ENCODE measurements around the gene ROGDI. TPM values are rescaled to one million over a fixed set of nuclear protein-coding genes. Genes with fewer than 3 reads are reported as not detected.

ROGDI gene
- total and polyA plus RNA-seq, 12 donors = 32.4 to 194 (median 81.7) TPM

Small RNAs within 50 kb of the gene (small RNA-seq; reads per million reads assigned to genes)
- gene RF00017 = 0 reads per million in 2 donors

Other genes with a start within 250 kb of the ROGDI start
- gene C16orf96, start 246.3 kb downstream of the ROGDI start, total RNA-seq = under 1 TPM; 0.14 to 0.61 (median 0.30) TPM
- gene C16orf96, start 246.3 kb downstream of the ROGDI start, polyA plus RNA-seq = under 1 TPM in 2 of 3 donors, not detected in 1; 0.07 to 0.16 TPM
- gene UBALD1, start 187.7 kb downstream of the ROGDI start, total RNA-seq = 10 to 100 TPM; 12.0 to 34.3 (median 17.4) TPM
- 10 to 100 TPM in 2 of 3 donors, 1 to 10 TPM in 1; 3.7 to 92.7 (median 31.9) TPM for gene UBALD1, start 187.7 kb downstream of the ROGDI start, polyA plus RNA-seq
- 10 to 100 TPM; 17.5 to 94.1 (median 71.8) TPM for gene MGRN1, start 177.8 kb downstream of the ROGDI start, total RNA-seq
- 10 to 100 TPM; 23.3 to 35.6 (median 27.3) TPM for gene MGRN1, start 177.8 kb downstream of the ROGDI start, polyA plus RNA-seq
- gene NUDT16L1, start 109.1 kb downstream of the ROGDI start, total RNA-seq = 10 to 100 TPM; 45.4 to 99.3 (median 53.9) TPM
- 10 to 100 TPM; 16.3 to 36.2 (median 28.1) TPM for gene NUDT16L1, start 109.1 kb downstream of the ROGDI start, polyA plus RNA-seq
- 10 to 100 TPM; 12.3 to 34.4 (median 17.4) TPM for gene ANKS3, start 68.4 kb downstream of the ROGDI start, total RNA-seq
- 100 to 1,000 TPM in 1 of 3 donors, 10 to 100 TPM in 1, 1 to 10 TPM in 1; 7.2 to 118 (median 52.8) TPM for gene ANKS3, start 68.4 kb downstream of the ROGDI start, polyA plus RNA-seq
- gene DNAAF8, start 68.1 kb downstream of the ROGDI start, total RNA-seq = 1 to 10 TPM in 6 of 9 donors, under 1 TPM in 3; 0.30 to 3.3 (median 1.1) TPM
- gene DNAAF8, start 68.1 kb downstream of the ROGDI start, polyA plus RNA-seq = 1 to 10 TPM; 1.9 to 2.7 (median 2.3) TPM
- 10 to 100 TPM in 5 of 9 donors, 1 to 10 TPM in 4; 6.7 to 23.7 (median 13.0) TPM for gene ZNF500, start 35.5 kb downstream of the ROGDI start, total RNA-seq
- 10 to 100 TPM in 1 of 3 donors, 1 to 10 TPM in 2; 3.9 to 18.5 (median 4.6) TPM for gene ZNF500, start 35.5 kb downstream of the ROGDI start, polyA plus RNA-seq
- gene SEPTIN12, start 14.3 kb downstream of the ROGDI start, total RNA-seq = not detected
- gene SEPTIN12, start 14.3 kb downstream of the ROGDI start, polyA plus RNA-seq = 1 to 10 TPM in 1 of 3 donors, not detected in 2; 1.1 TPM
- 1 to 10 TPM in 1 of 9 donors, not detected in 8; 1.9 TPM for gene SMIM22, start 7.3 kb downstream of the ROGDI start, total RNA-seq
- not detected for gene SMIM22, start 7.3 kb downstream of the ROGDI start, polyA plus RNA-seq
- 100 to 1,000 TPM in 1 of 9 donors, 10 to 100 TPM in 8; 43.2 to 118 (median 83.7) TPM for gene GLYR1, start 44.7 kb upstream of the ROGDI start, total RNA-seq
- gene GLYR1, start 44.7 kb upstream of the ROGDI start, polyA plus RNA-seq = 100 to 1,000 TPM in 1 of 3 donors, 10 to 100 TPM in 2; 39.3 to 109 (median 50.6) TPM
- 10 to 100 TPM; 14.6 to 60.8 (median 31.1) TPM for gene UBN1, start 44.8 kb upstream of the ROGDI start, total RNA-seq
- gene UBN1, start 44.8 kb upstream of the ROGDI start, polyA plus RNA-seq = 10 to 100 TPM in 2 of 3 donors, 1 to 10 TPM in 1; 5.9 to 21.2 (median 13.2) TPM
- 10 to 100 TPM in 7 of 9 donors, under 1 TPM in 2; 0.55 to 20.9 (median 16.0) TPM for gene PPL, start 134.5 kb upstream of the ROGDI start, total RNA-seq
- gene PPL, start 134.5 kb upstream of the ROGDI start, polyA plus RNA-seq = 10 to 100 TPM in 1 of 3 donors, 1 to 10 TPM in 1, under 1 TPM in 1; 0.38 to 10.1 (median 4.8) TPM
- gene SEC14L5, start 155.7 kb upstream of the ROGDI start, total RNA-seq = 1 to 10 TPM in 5 of 9 donors, under 1 TPM in 4; 0.12 to 1.8 (median 1.1) TPM
- under 1 TPM; 0.16 to 0.56 (median 0.51) TPM for gene SEC14L5, start 155.7 kb upstream of the ROGDI start, polyA plus RNA-seq
- gene NAGPA, start 231.3 kb upstream of the ROGDI start, total RNA-seq = 10 to 100 TPM in 7 of 9 donors, 1 to 10 TPM in 2; 6.9 to 47.8 (median 19.9) TPM
- gene NAGPA, start 231.3 kb upstream of the ROGDI start, polyA plus RNA-seq = 10 to 100 TPM in 2 of 3 donors, 1 to 10 TPM in 1; 4.5 to 23.9 (median 18.9) TPM

Measured in adrenal gland (tissue), 12 donors.